ENCODE data around the gene CD47. TPM values are rescaled to one million over a fixed set of nuclear protein-coding genes. Genes with fewer than 3 reads are reported as not detected.

Gene CD47
- total RNA-seq, 2 donors from 2014 or later: 82.6 to 113 TPM

DNA sequence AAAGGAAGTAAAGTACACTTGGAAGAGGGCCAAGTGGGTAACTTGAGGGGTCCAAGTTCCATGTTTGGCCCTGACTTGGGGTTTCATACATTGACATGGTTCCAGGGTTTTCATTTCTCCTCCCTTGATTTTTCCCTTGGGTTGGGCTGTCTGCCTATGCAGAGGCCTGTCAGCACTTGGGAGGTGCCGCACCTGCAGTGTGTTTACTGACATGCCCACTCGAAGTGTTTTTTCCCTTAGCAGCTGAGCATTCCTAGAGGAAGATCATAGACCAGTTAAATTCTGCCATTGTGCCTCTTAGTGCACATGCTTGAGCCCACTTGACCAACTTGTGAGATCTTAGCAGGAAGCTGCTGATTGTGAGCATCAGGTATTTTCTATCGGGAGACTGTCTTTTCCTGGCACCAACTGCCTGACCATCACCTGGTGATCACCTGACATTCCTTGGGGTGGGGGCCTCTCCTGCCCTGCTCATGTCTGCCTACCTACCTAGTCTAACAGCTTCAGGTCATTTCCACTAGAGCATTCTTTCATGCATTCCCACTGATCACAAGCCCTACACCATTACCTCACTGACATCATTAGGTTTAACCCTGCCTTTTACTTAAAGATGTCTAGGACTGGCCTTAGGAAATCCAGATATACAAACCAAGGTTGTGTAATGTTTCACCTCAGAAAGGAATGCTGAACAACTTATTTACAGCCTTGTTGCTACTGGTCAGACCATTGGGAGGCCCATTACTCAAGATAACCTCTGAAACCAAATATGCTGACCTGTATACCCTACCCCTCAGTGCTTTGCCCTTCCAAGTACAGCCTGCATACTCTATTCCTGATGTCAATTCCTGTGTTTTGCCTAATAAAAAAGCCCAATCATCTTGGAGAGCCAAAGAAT is 68.3 kb downstream of the CD47 start:
- H3K9me3 Mint-ChIP-seq: no peaks in the 10 kb centered on the region
- no peak for ATAC-seq
- no peak overlapping the region for H3K4me3 Mint-ChIP-seq
- DNase-seq (ENCODE audit: low spot score): no peak
- H3K27ac Mint-ChIP-seq: no peak overlapping the region
- H3K4me1 Mint-ChIP-seq (ENCODE audit: low read depth in 2 of 2): peaks cover 0 to 14% of the 10 kb centered on the region in 2 donors
- H3K27me3 Mint-ChIP-seq: peaks cover 8 to 13% of the 10 kb centered on the region in 2 donors
- H3K36me3 Mint-ChIP-seq: no peaks in the 10 kb centered on the region

DNA sequence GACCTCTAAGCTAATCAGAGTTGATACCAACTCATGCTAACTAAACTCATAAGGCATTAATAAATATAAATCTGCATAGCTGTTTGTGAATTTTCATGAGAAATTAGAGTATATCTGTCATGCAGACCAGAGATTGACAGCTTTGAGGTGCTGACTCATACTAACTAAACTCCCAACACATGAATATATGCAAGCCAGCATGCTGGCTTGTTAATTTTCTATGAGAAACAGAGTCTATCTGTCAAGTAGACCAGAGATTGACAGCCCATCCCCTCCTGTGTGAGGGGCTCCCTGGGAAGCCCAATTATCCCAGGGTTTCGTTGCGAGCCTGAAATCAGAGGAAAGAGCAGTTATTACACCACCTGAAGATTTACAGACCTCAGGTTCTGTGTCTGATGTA is 69.3 kb downstream of the CD47 start:
- no peak overlapping the region for H3K27ac Mint-ChIP-seq
- peaks cover 4 to 16% of the 10 kb centered on the region in 2 donors for H3K4me1 Mint-ChIP-seq (ENCODE audit: low read depth in 2 of 2)

DNA sequence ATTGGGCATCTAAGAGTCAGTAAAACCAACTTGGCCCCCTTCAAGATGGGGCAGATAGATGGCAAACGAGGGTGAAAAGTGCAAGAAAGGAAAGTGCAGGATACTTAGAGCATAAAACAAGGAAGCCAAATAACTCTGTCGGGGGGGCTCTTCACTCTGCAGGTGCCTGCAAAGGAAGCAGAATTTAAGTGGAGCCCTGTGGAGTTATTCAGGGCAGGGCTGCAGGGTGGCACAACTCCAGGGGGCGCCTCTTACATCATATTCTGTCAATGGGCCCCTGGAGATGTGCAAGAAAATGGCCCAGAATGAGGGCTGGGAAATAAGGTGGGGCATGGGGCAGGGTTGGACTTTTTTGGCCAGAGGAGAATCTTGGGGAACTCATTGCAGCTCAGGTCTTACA is 69.7 kb downstream of the CD47 start:
- DNase-seq (ENCODE audit: low spot score) (no peak), ATAC-seq (no peak)
- no peaks in the 10 kb centered on the region for H3K9me3 Mint-ChIP-seq
- H3K27me3 Mint-ChIP-seq: peaks cover 8 to 21% of the 10 kb centered on the region in 2 donors
- no peak overlapping the region for H3K4me3 Mint-ChIP-seq
- H3K4me1 Mint-ChIP-seq (ENCODE audit: low read depth in 2 of 2): peaks cover 8 to 17% of the 10 kb centered on the region in 2 donors
- H3K36me3 Mint-ChIP-seq: no peaks in the 10 kb centered on the region
- H3K27ac Mint-ChIP-seq: no peak overlapping the region

More for the DNA sequence above, 69.3 kb downstream of the CD47 start:
- peaks cover 8 to 18% of the 10 kb centered on the region in 2 donors for H3K27me3 Mint-ChIP-seq
- ATAC-seq (no peak), DNase-seq (ENCODE audit: low spot score) (no peak)
- no peak overlapping the region for H3K4me3 Mint-ChIP-seq
- no peaks in the 10 kb centered on the region for H3K36me3 Mint-ChIP-seq
- H3K9me3 Mint-ChIP-seq: no peaks in the 10 kb centered on the region

DNA sequence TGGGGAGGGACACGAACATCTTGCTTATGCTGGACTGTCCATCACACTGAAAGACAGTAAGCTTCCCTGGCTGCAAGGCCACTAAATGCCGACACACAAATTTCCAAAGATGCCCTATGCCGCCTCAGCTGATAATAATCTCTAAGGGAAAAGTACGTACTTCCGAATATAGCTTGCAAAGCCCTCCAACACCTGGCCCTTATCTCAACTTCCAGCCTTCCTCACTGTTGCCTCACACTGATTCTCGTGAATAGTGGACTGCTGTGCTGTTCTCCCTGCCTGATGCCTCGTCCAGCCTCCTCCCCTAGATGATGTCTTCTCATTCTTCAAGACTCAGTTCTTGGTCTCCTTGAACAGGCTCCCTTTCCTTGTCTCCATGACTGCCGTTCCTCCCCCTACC is 72.3 kb downstream of the CD47 start:
- peaks cover 8 to 14% of the 10 kb centered on the region in 2 donors for H3K4me1 Mint-ChIP-seq (ENCODE audit: low read depth in 2 of 2)
- no peak for DNase-seq (ENCODE audit: low spot score)
- H3K4me3 Mint-ChIP-seq: no peak overlapping the region
- H3K36me3 Mint-ChIP-seq: no peaks in the 10 kb centered on the region
- ATAC-seq: no peak
- H3K27me3 Mint-ChIP-seq: peaks cover 8 to 21% of the 10 kb centered on the region in 2 donors
- no peaks in the 10 kb centered on the region for H3K9me3 Mint-ChIP-seq
- no peak overlapping the region for H3K27ac Mint-ChIP-seq

DNA sequence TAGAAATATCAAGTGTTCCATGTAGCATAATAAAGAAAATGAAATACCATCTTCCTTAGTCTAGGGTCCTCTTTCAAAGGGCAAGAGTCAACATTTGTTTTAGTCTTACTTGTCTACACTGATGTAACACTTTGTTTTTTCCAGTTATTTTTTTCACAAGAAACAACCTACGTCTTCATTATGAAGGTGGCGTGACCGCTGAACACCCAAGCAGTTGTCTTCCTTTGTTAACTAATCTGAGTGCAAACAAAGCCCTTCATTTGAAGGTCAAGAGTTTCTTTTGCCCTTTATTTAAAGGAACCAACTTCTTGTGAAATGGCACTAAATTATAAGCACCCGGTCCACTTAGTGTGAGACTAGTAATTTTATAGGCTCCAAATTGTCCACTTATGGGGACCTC is 73.2 kb downstream of the CD47 start:
- H3K9me3 Mint-ChIP-seq: no peaks in the 10 kb centered on the region
- no peak for ATAC-seq
- DNase-seq (ENCODE audit: low spot score): no peak
- H3K36me3 Mint-ChIP-seq: no peaks in the 10 kb centered on the region
- H3K4me1 Mint-ChIP-seq (ENCODE audit: low read depth in 2 of 2): peaks cover 8 to 13% of the 10 kb centered on the region in 2 donors
- no peak overlapping the region for H3K27ac Mint-ChIP-seq
- H3K4me3 Mint-ChIP-seq: no peak overlapping the region
- H3K27me3 Mint-ChIP-seq: peaks cover 8 to 21% of the 10 kb centered on the region in 2 donors

DNA sequence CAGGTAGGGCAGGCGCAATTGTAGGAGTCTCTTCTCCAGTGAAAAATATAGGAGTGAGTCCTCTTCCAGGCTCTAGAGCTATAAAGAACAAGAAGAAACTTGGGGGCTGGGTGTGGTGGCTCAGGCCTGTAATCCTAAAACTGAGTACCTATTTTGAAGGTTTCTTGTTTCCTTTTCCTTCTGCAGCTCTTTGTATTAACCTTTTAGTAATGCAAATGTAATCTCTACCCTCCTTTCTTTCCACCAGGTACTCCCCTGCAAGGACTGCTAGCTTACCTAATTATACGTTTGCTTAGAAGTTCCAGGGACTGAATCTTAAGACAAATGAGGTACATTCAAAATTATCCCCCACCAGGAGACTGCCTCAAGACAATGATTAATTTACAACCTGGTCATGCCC is 75.9 kb downstream of the CD47 start:
- Mint-ChIP-seq H3K27ac (no peak overlapping the region), H3K27me3 (peaks cover 8 to 21% of the 10 kb centered on the region in 2 donors), H3K36me3 (no peaks in the 10 kb centered on the region), H3K4me1 (ENCODE audit: low read depth in 2 of 2) (peaks cover 8 to 13% of the 10 kb centered on the region in 2 donors), H3K9me3 (no peaks in the 10 kb centered on the region), H3K4me3 (no peak overlapping the region)
- no peak for ATAC-seq
- no peak for DNase-seq (ENCODE audit: low spot score)

DNA sequence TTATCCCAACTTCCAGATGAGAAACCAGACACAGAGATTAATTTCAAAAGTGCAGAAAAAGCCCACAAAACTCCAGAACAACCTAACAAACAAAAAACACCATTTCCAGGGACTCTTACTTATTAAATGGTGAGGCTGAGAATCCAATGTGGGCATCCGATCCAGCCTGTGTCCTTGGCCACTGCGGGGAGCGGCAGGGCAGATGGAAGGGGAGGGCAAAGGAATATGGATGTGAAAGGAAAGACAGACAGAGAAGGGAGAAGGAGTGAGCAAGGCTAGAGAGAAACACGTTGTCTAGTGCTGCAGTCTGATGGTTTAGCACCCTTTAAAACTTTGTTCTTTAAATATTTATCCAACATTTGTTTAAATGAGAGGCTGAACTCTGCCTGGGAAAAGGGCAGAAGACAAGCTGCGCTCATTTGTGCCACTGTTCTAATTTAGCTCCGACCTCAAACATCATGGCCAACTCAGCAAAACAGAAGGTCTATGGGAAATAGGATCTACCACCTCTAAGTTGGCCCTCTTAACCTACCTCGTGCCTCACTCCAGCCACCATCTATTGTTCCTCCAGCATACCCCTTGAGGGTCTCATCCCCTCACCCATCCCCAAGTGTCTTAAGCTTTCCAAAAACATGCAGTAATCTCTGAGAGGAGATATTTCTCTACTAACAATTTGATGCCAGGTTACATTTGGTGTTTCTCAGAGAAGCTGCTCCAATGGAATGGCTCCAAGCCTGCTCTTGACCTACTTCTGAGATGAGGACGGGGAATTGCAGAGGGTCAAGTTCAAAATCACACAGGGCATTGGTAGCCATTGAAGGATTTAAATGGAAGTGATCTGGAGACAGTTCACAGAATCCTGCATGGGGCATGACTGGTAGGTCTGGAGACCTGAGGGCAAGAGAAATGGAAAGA is 77.4 kb downstream of the CD47 start:
- Mint-ChIP-seq H3K4me3 (no peak overlapping the region), H3K4me1 (ENCODE audit: low read depth in 2 of 2) (peaks cover 8 to 17% of the 10 kb centered on the region in 2 donors), H3K27me3 (peaks cover 5 to 14% of the 10 kb centered on the region in 2 donors), H3K27ac (no peak overlapping the region), H3K9me3 (no peaks in the 10 kb centered on the region), H3K36me3 (no peaks in the 10 kb centered on the region)
- ATAC-seq (no peak), DNase-seq (ENCODE audit: low spot score) (no peak)

DNA sequence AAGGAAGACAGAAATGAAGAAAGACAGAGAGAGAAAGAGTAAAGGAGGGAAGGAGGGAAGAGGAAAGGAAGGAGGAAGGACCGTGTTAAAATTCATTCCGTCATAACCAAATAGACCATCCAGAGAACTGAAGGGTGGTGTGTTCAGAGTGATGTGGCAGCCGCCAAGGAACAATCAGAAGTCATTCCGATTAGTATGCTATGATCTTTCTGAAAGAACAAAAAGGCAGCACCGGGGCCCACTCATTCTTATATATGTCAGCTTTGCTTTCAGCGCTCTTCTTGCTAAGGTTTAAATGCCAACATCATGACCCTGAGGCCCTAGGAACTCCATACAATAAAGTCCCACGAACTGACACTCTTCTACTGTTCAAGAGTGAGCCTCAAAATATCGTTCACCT is 78.5 kb downstream of the CD47 start:
- peaks cover 2 to 8% of the 10 kb centered on the region in 2 donors for H3K27me3 Mint-ChIP-seq
- peaks cover 8 to 12% of the 10 kb centered on the region in 2 donors for H3K4me1 Mint-ChIP-seq (ENCODE audit: low read depth in 2 of 2)
- no peak overlapping the region for H3K27ac Mint-ChIP-seq
- no peak overlapping the region for H3K4me3 Mint-ChIP-seq
- H3K9me3 Mint-ChIP-seq: no peaks in the 10 kb centered on the region
- DNase-seq (ENCODE audit: low spot score) (no peak), ATAC-seq (no peak)
- H3K36me3 Mint-ChIP-seq: no peaks in the 10 kb centered on the region

DNA sequence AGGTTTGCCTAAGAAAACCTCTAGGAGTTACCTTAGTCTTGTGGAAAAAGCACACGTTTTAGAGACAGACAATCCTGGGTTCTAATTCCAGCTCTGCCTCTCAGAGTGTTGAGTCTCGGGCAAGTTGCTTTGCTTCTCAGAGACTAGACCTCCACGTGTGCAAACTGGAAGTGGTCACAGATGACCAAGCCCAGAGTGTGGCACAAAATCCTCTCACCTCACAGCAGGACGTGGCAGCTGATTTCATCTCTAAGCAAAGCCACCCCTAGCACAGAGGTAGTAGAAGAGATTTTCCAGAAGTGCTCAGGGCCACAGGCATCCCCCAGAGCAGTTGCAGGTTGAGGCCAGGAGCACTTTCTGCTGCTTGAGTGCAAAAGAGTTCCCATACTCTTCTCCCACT is 79.2 kb downstream of the CD47 start:
- no peak overlapping the region for H3K27ac Mint-ChIP-seq
- no peak for ATAC-seq
- H3K9me3 Mint-ChIP-seq: no peaks in the 10 kb centered on the region
- H3K4me3 Mint-ChIP-seq: no peak overlapping the region
- H3K36me3 Mint-ChIP-seq: no peaks in the 10 kb centered on the region
- peaks cover 2 to 4% of the 10 kb centered on the region in 2 donors for H3K27me3 Mint-ChIP-seq
- no peak for DNase-seq (ENCODE audit: low spot score)
- H3K4me1 Mint-ChIP-seq (ENCODE audit: low read depth in 2 of 2): peaks cover 5 to 11% of the 10 kb centered on the region in 2 donors

DNA sequence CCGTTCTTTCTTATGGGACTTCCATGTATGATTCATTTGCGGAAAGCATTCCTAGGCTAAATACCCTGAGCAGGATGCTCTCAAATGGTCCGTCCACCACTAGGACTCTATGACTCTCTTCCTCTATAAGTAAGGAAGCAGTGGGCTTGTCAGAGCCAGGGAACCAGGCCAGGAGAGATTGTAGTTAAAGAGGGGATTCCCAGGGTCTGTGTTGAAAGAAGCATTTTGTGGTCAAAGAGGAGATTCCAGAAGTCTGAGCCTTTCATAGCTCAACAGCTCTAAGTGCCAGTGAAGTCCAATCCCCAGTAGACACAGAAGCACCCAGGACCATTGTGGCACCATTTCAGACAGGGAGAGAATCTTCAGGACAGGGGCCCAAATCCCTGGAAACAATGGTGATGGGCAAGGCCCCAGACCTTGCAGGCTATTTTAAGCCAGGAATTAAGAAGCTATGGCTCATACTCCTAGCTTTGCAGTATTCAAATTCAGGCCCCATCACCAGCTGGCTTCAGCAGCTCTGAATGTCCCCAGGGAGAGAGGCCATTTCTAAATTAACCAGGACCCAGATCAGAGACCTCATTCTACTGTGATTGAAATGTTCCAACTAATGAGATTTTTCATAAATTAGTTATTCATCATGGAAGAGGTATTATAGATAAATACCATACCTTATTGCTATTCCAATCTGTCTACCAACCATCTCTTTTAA is 81.7 kb downstream of the CD47 start:
- no peak overlapping the region for H3K4me3 Mint-ChIP-seq

DNA sequence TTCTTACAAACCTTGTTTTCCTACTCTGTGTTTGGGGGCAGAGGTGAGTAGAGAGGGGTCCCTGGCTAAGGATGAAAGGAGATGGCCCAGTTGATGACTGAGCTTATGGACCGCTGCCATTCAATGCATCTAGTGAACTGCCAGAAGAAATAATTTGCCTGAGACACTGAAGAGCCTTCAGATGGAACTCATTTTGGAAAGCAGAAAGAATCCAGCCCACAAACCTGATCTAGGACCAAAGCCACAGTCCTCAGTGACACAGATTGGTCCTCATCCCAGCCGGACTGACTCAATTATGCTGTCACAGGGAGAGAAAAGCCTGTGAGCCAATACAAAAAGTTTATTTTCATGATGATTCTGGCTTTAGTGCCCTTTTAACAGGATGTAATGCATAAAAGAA is 82.7 kb downstream of the CD47 start:
- DNase-seq (ENCODE audit: low spot score) (no peak), ATAC-seq (no peak)
- peaks cover 6 to 16% of the 10 kb centered on the region in 2 donors for H3K4me1 Mint-ChIP-seq (ENCODE audit: low read depth in 2 of 2)
- no peak overlapping the region for H3K4me3 Mint-ChIP-seq
- H3K9me3 Mint-ChIP-seq: no peaks in the 10 kb centered on the region
- H3K27ac Mint-ChIP-seq: no peak overlapping the region
- H3K27me3 Mint-ChIP-seq: peaks cover 7 to 10% of the 10 kb centered on the region in 2 donors
- H3K36me3 Mint-ChIP-seq: no peaks in the 10 kb centered on the region

More for the DNA sequence above, 81.7 kb downstream of the CD47 start:
- Mint-ChIP-seq H3K36me3 (no peaks in the 10 kb centered on the region), H3K9me3 (no peaks in the 10 kb centered on the region), H3K27me3 (peaks cover 7% of the 10 kb centered on the region in 2 donors), H3K27ac (no peak overlapping the region), H3K4me1 (ENCODE audit: low read depth in 2 of 2) (peaks cover 6 to 16% of the 10 kb centered on the region in 2 donors)
- DNase-seq (ENCODE audit: low spot score) (no peak), ATAC-seq (no peak)

DNA sequence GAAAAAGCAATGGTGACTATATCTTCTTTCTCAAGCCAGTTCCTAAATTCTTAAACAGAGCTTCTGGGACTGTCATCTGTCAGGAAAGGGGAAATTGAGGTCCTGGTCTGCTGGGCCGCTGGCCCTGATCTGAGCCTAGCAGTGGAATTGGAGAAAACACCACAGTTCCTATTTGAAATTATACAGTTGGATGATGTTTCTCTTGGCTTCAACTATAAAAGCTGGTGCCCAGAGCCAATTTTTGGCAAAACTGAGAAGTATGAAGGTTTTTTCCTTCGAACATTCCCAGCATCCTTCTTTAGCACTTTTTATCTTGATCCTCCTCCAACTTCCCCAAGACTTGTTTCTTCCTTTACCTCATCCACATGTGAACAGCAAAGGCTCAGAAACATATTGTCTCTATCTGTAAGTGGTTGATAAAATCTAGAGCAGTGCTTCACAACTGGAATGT is 83.9 kb downstream of the CD47 start:
- H3K27me3 Mint-ChIP-seq: peaks cover 8 to 18% of the 10 kb centered on the region in 2 donors
- no peak for ATAC-seq
- no peak for DNase-seq (ENCODE audit: low spot score)
- H3K4me3 Mint-ChIP-seq: no peak overlapping the region
- H3K36me3 Mint-ChIP-seq: no peaks in the 10 kb centered on the region
- H3K4me1 Mint-ChIP-seq (ENCODE audit: low read depth in 2 of 2): peaks cover 6 to 12% of the 10 kb centered on the region in 2 donors
- no peak overlapping the region for H3K27ac Mint-ChIP-seq
- no peaks in the 10 kb centered on the region for H3K9me3 Mint-ChIP-seq

DNA sequence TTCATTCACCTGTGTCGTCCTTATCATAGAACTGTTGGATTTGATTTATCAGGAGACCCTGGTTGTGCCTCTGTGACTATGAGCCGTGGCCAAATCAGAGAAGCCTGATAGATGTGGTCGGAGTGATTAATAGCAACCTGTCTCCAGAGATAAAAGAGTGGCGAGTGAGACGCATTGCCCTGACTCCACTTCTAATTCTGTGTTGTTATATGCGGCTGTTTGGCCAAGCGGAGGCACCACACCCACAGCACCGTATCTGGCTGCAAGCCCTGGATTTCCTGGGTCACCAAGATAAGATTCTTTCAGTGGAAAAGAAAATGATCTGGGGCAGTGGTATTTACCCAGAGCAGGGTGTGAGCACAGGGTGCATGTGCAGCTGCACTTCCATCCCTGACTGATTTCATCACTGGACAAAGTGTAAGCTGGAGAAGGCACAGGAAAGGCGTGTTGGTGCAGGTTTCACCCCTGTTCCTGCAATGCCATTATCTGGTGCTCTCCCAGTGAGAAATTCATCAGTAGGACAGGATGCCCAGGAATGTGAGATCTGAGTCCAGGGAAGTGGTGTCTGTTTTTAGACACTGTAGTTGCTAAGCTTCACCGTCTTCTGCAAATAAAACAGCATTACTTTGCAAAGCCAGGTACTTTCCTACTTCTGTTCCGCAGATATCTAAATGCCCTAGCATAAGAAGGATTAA is 84.6 kb downstream of the CD47 start:
- H3K4me1 Mint-ChIP-seq (ENCODE audit: low read depth in 2 of 2): peaks cover 6 to 11% of the 10 kb centered on the region in 2 donors

More for the DNA sequence above, 84.6 kb downstream of the CD47 start:
- H3K4me3 Mint-ChIP-seq: no peak overlapping the region
- DNase-seq (ENCODE audit: low spot score) (no peak), ATAC-seq (no peak)
- H3K9me3 Mint-ChIP-seq: no peaks in the 10 kb centered on the region
- peaks cover 10 to 18% of the 10 kb centered on the region in 2 donors for H3K27me3 Mint-ChIP-seq
- no peaks in the 10 kb centered on the region for H3K36me3 Mint-ChIP-seq
- no peak overlapping the region for H3K27ac Mint-ChIP-seq

All from natural killer cell treated with Interleukin-12 subunit alpha and Interleukin-12 subunit beta and Interleukin-15 and Interleukin-18, amount 100 ng/mL, for 72 hours (primary cell).